Gastroesophageal sphincter (tissue), 3 donors: Measurements from ENCODE around the gene PNPLA7.

Source experiments
- POLR2A ChIP-seq, 2 donors: fragments of 450-650 bp; IDR thresholded peaks; one replicate each; pipeline ENCODE4 v1.6.1; 2017; ENCODE audit warnings: antibody characterized with exemption in 2 of 2, mild to moderate bottlenecking in 2 of 2, moderate library complexity in 1 of 2
- TF ChIP-seq, protein P1 (sequence below), 4 experiments: fragments of 200-600 bp in 2 of 4; fragments of 450-650 bp in 2 of 4; sonication (generic) in 1 of 4; IDR thresholded peaks; one replicate each; pipeline ENCODE4 v1.5.1; 2017 to 2019; ENCODE audit warnings: antibody characterized with exemption in 4 of 4, mild to moderate bottlenecking in 2 of 4, moderate library complexity in 2 of 4

DNA sequence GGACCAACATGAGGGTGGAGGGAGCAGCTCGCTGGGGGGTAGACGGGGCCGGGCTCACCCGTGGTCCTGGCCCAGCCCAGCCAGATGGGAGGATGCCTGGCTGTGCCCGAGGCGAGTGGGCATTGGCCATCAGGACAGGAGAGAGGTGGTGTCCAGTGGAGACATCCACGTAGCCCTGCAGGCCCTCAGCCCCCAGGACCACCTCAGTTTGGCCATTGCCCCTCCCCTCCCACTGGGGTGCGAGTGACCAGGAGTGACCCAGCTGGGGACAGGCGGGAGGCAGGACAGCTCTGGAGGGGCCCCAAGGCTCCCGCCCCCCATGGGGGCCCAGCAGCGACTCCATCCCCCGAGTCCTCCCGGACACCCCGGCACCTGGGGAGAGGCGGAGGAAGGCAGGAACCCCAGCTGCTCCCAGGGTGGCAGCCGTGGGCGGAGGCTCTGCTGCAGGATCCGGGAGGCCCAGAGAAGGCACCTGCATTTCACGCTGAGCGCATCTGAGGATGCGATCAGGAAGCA lies 118.7 kb downstream of the PNPLA7 start:
- TF ChIP-seq, protein P1, sequence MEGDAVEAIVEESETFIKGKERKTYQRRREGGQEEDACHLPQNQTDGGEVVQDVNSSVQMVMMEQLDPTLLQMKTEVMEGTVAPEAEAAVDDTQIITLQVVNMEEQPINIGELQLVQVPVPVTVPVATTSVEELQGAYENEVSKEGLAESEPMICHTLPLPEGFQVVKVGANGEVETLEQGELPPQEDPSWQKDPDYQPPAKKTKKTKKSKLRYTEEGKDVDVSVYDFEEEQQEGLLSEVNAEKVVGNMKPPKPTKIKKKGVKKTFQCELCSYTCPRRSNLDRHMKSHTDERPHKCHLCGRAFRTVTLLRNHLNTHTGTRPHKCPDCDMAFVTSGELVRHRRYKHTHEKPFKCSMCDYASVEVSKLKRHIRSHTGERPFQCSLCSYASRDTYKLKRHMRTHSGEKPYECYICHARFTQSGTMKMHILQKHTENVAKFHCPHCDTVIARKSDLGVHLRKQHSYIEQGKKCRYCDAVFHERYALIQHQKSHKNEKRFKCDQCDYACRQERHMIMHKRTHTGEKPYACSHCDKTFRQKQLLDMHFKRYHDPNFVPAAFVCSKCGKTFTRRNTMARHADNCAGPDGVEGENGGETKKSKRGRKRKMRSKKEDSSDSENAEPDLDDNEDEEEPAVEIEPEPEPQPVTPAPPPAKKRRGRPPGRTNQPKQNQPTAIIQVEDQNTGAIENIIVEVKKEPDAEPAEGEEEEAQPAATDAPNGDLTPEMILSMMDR (IDR thresholded peaks at IDR 0.05): no peak
- no peak for TF ChIP-seq POLR2A (IDR thresholded peaks at IDR 0.05)
